Loucy (cell line): ENCODE measurements around the gene CAMK2N1.

Experiments
- H2AFZ ChIP-seq: fragments of 200-600 bp; sonication (generic); 2 replicates; pipeline ENCODE4 v1.6.0; 2016; ENCODE audit warnings: antibody characterized with exemption, mild to moderate bottlenecking, low read length, moderate library complexity
- H3F3A ChIP-seq: fragments of 200-600 bp; 2 replicates; pipeline ENCODE4 v1.6.0; 2016; ENCODE audit warnings: antibody characterized with exemption, low read depth, mild to moderate bottlenecking
- H3K27me3 ChIP-seq: fragments of 200-600 bp; sonication (generic); 2 replicates; pipeline ENCODE4 v1.6.1; 2014; ENCODE audit warnings: low read length, mild to moderate bottlenecking; ENCODE audit not compliant: insufficient read depth, poor library complexity, severe bottlenecking
- H3K36me3 ChIP-seq: fragments of 200-600 bp; sonication (generic); 2 replicates; pipeline ENCODE4 v1.6.1; 2016; ENCODE audit warnings: low read length; ENCODE audit not compliant: insufficient read depth
- H3K4me1 ChIP-seq: fragments of 200-600 bp; sonication (generic); 2 replicates; pipeline ENCODE4 v1.5.1; 2014; ENCODE audit warnings: low read length, mild to moderate bottlenecking; ENCODE audit not compliant: insufficient read depth, poor library complexity, severe bottlenecking
- H3K4me2 ChIP-seq: fragments of 200-600 bp; sonication (generic); 2 replicates; pipeline ENCODE4 v1.6.0; 2014; ENCODE audit warnings: antibody characterized with exemption, low read length, low read depth, mild to moderate bottlenecking; ENCODE audit not compliant: poor library complexity, severe bottlenecking
- H3K4me3 ChIP-seq: fragments of 200-600 bp; sonication (generic); 2 replicates; pipeline ENCODE4 v1.5.1; 2014; ENCODE audit warnings: low read length, mild to moderate bottlenecking, mixed read lengths; ENCODE audit not compliant: poor library complexity, severe bottlenecking
- H3K79me2 ChIP-seq: fragments of 200-600 bp; sonication (generic); 2 replicates; pipeline ENCODE4 v1.6.1; 2014; ENCODE audit warnings: low read length; ENCODE audit not compliant: insufficient read depth
- H3K9ac ChIP-seq: fragments of 200-600 bp; sonication (generic); 2 replicates; pipeline ENCODE4 v1.6.0; 2014; ENCODE audit warnings: mild to moderate bottlenecking, low read depth, low read length, moderate library complexity; ENCODE audit not compliant: poor library complexity, severe bottlenecking
- H3K9me2 ChIP-seq: fragments of 200-600 bp; sonication (generic); replicated peaks from 2 replicates; pipeline ENCODE4 v1.6.1; 2016; ENCODE audit warnings: low read depth, low read length, mixed read lengths
- H3K9me3 ChIP-seq: fragments of 200-600 bp; sonication (generic); 2 replicates; pipeline ENCODE4 v1.6.1; 2014; ENCODE audit warnings: mild to moderate bottlenecking, antibody characterized with exemption, low read length, low read depth; ENCODE audit not compliant: insufficient read depth
- H4K20me1 ChIP-seq: fragments of 200-600 bp; sonication (generic); 2 replicates; pipeline ENCODE4 v1.6.0; 2014; ENCODE audit warnings: antibody characterized with exemption, low read length, mild to moderate bottlenecking; ENCODE audit not compliant: insufficient read depth, poor library complexity, severe bottlenecking
- CTCF ChIP-seq: fragments of 200-600 bp; sonication (generic); conservative IDR thresholded peaks from 2 replicates; pipeline ENCODE4 v1.5.1; 2014; ENCODE audit warnings: mild to moderate bottlenecking, antibody characterized with exemption, low read length
- EZH2phosphoT487 ChIP-seq: fragments of 200-600 bp; IDR thresholded peaks from 2 replicates; pipeline ENCODE4 v1.6.1; 2018; ENCODE audit warnings: antibody characterized with exemption, mild to moderate bottlenecking, moderate library complexity, borderline replicate concordance

CAMK2N1 gene

GRCh38 chr1:20483833-20484518, 2.0 kb downstream of the CAMK2N1 start:
- H3K36me3 ChIP-seq: no peaks in the 10 kb centered on the region
- H3K4me3 ChIP-seq: peak overlapping the region; percentile 55
- peak overlapping the region; percentile 65 for H3K4me2 ChIP-seq
- no peaks in the 10 kb centered on the region for H3K9me2 ChIP-seq
- no peaks in the 10 kb centered on the region for H3K27me3 ChIP-seq
- H3K9ac ChIP-seq: no peak overlapping the region
- H2AFZ ChIP-seq: no peak overlapping the region
- peaks cover 5% of the 10 kb centered on the region for H4K20me1 ChIP-seq
- H3K4me1 ChIP-seq: peaks cover 28% of the 10 kb centered on the region
- H3F3A ChIP-seq: peaks cover 11% of the 10 kb centered on the region
- H3K9me3 ChIP-seq: no peaks in the 10 kb centered on the region
- H3K79me2 ChIP-seq: peaks cover 10% of the 10 kb centered on the region; the same call in 1 of the 2 replicates
- TF ChIP-seq CTCF (no peak), EZH2phosphoT487 (no peak)

GRCh38 chr1:20483098-20483832, 2.7 kb downstream of the CAMK2N1 start:
- H2AFZ ChIP-seq: no peak overlapping the region
- H4K20me1 ChIP-seq: peaks cover 5% of the 10 kb centered on the region
- peak overlapping the region; percentile 65 for H3K4me2 ChIP-seq
- H3K36me3 ChIP-seq: no peaks in the 10 kb centered on the region
- TF ChIP-seq EZH2phosphoT487: no peak
- TF ChIP-seq CTCF: no peak
- peaks cover 10% of the 10 kb centered on the region; the same call in 1 of the 2 replicates for H3K79me2 ChIP-seq
- H3K4me3 ChIP-seq: peak overlapping the region; percentile 33
- no peaks in the 10 kb centered on the region for H3K9me3 ChIP-seq
- peaks cover 11% of the 10 kb centered on the region for H3F3A ChIP-seq
- H3K27me3 ChIP-seq: no peaks in the 10 kb centered on the region
- peak overlapping the region; percentile 37 for H3K9ac ChIP-seq
- H3K4me1 ChIP-seq: peaks cover 28% of the 10 kb centered on the region
- H3K9me2 ChIP-seq: no peaks in the 10 kb centered on the region

GRCh38 chr1:20481643-20482498, 4.1 kb downstream of the CAMK2N1 start:
- no peaks in the 10 kb centered on the region for H3K9me3 ChIP-seq
- H4K20me1 ChIP-seq: peaks cover 5% of the 10 kb centered on the region
- TF ChIP-seq CTCF (no peak), EZH2phosphoT487 (no peak)
- no peaks in the 10 kb centered on the region for H3K9me2 ChIP-seq
- peak overlapping the region; percentile 52 for H3K4me2 ChIP-seq
- H3K79me2 ChIP-seq: peaks cover 10% of the 10 kb centered on the region; the same call in 1 of the 2 replicates
- peak overlapping the region; percentile 37 for H3K9ac ChIP-seq
- H3K27me3 ChIP-seq: no peaks in the 10 kb centered on the region
- no peak overlapping the region for H3K4me3 ChIP-seq
- H3F3A ChIP-seq: peaks cover 8% of the 10 kb centered on the region; the same call in 1 of the 2 replicates
- H2AFZ ChIP-seq: no peak overlapping the region
- peaks cover 33% of the 10 kb centered on the region for H3K4me1 ChIP-seq
- H3K36me3 ChIP-seq: no peaks in the 10 kb centered on the region
